ENCODE data around the gene SNRPD3. TPM values are rescaled to one million over a fixed set of nuclear protein-coding genes. Genes with fewer than 3 reads are reported as not detected.

The SNRPD3 gene
- total and polyA plus RNA-seq, 9 of the 15 experiments (the other 6 are each of a cell fraction or from before 2014, with no cell fraction given), result 131 to 366 (median 274) TPM

DNA sequence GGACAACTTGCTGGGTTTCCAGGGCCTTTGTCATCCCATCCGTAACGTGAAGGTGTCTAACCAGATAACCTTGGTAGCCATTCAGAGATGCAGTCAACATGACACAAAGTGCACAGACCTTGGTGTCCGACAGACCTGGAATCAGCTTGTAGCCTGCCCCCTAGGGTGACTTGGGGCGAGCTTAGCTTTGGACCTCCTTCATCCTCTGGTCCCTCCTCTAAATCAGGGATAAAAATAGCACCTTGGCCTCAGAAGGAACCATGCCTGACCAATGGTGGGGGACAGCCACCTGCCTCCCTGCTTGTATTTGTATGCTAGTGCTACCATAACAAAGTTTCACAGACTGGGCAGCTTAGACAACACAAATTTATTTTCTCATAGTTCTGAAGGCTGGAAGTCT, 3.7 kb downstream of the SNRPD3 start (continued):
- TF ChIP-seq ZNF124 (CRISPR knock-in tag; IDR thresholded peaks at IDR 0.05) (no peak), LARP7 (IDR thresholded peaks at IDR 0.05) (no peak), RFX1 (IDR thresholded peaks at IDR 0.05) (no peak), PHF8 (IDR thresholded peaks at IDR 0.05; ENCODE audit: borderline replicate concordance, low read length) (no peak), NCOA6 (IDR thresholded peaks at IDR 0.05) (no peak), POU5F1 (IDR thresholded peaks at IDR 0.05; ENCODE audit: borderline replicate concordance, low read depth, low read length, partially characterized antibody) (no peak)
- TF ChIP-seq, protein P1, sequence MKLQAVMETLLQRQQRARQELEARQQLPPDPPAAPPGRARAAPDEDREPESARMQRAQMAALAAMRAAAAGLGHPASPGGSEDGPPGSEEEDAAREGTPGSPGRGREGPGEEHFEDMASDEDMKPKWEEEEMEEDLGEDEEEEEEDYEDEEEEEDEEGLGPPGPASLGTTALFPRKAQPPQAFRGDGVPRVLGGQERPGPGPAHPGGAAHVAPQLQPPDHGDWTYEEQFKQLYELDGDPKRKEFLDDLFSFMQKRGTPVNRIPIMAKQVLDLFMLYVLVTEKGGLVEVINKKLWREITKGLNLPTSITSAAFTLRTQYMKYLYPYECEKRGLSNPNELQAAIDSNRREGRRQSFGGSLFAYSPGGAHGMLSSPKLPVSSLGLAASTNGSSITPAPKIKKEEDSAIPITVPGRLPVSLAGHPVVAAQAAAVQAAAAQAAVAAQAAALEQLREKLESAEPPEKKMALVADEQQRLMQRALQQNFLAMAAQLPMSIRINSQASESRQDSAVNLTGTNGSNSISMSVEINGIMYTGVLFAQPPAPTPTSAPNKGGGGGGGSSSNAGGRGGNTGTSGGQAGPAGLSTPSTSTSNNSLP (IDR thresholded peaks at IDR 0.05; ENCODE audit: borderline replicate concordance, low read depth, low read length), result no peak

- no peak overlapping the region; a peak in 1 of 4 replicates for H3K9ac ChIP-seq (ENCODE audit: insufficient read depth in 1 of 2, low read depth in 2 of 2, low read length in 2 of 2)
- H3K27me3 ChIP-seq (ENCODE audit: control insufficient read depth in 2 of 2, insufficient read depth in 2 of 2, low read length in 2 of 2), result no peaks in the 10 kb centered on the region
- 85% methylated on average over 2 of the region's 2 CpGs for WGBS (ENCODE audit: insufficient coverage, low coverage, missing lambda C conversion rate)
- no peaks in the 10 kb centered on the region for H3K9me1 ChIP-seq (ENCODE audit: control insufficient read depth, insufficient read depth, low read length)
- H3K27ac ChIP-seq (ENCODE audit: extremely low read depth, low read depth, low read length), result no peak overlapping the region
- H3K9me3 ChIP-seq (replicated peaks; ENCODE audit: control insufficient read depth, insufficient read depth, low read depth, low read length), result no peaks in the 10 kb centered on the region
- peaks cover 21% of the 10 kb centered on the region for H4K20me1 ChIP-seq (replicated peaks; ENCODE audit: control insufficient read depth, insufficient read depth, low read length)
- in situ Hi-C loops (cut with MboI), result no loop called here
- H3K4me2 ChIP-seq (ENCODE audit: insufficient read depth, low read length), result no peak overlapping the region
- no peak for FAIRE-seq
- intact Hi-C loops (cut with micrococcal nuclease), result no loop called here
- no TSS peak for BruUV-seq (replicated peaks)
- H3K79me2 ChIP-seq (ENCODE audit: control insufficient read depth, insufficient read depth, low read length), result peaks cover 88% of the 10 kb centered on the region
- ChIA-PET CTCF (ENCODE audit: low intra/inter-chr PET ratio) (no interaction called here), POLR2A (interaction anchor here (0.6 kb wide), 1 partner anchor 8 kb away, joined by 4 read pairs; the partner anchor contains the start of gene GUCD1)
- H2AFZ ChIP-seq (ENCODE audit: low read depth, low read length), result no peak overlapping the region
- H3K36me3 ChIP-seq (ENCODE audit: control insufficient read depth, insufficient read depth, low read length), result peaks cover 83% of the 10 kb centered on the region
- no peak for ATAC-seq
- DNase-seq (ENCODE audit: extremely low read depth in 1 of 4, low spot score in 3 of 4), result no peak
- no peak overlapping the region for H3K4me3 ChIP-seq
- H3K4me1 ChIP-seq (replicated peaks in 1 of 2; ENCODE audit: control insufficient read depth in 2 of 2, insufficient read depth in 2 of 2, low read length in 2 of 2), result peaks cover 0 to 4% of the 10 kb centered on the region in 2 experiments; a peak in 3 of 5 replicates
- TF ChIP-seq CBX8 (IDR thresholded peaks at IDR 0.05; ENCODE audit: borderline replicate concordance, extremely low read depth, low read depth, low read length, poor library complexity, severe bottlenecking), result no peak
- TF ChIP-seq THRA (IDR thresholded peaks at IDR 0.05), result no peak
- TF ChIP-seq CREBBP (IDR thresholded peaks at IDR 0.05; ENCODE audit: low read depth, low read length), result no peak
- TF ChIP-seq MEF2D (tag; conservative IDR thresholded peaks at IDR 0.05; ENCODE audit: low read depth), result no peak
- no peak for TF ChIP-seq ETV6 (IDR thresholded peaks at IDR 0.05; ENCODE audit: borderline replicate concordance in 1 of 2, low read depth in 2 of 2, low read length in 1 of 2)
- no peak for TF ChIP-seq ETV6 (CRISPR knock-in tag; IDR thresholded peaks at IDR 0.05; ENCODE audit: borderline replicate concordance)
- no peak for TF ChIP-seq GATA2 (CRISPR knock-in tag; IDR thresholded peaks at IDR 0.05)
- no peak for TF ChIP-seq CREB3 (tag; conservative IDR thresholded peaks at IDR 0.05; ENCODE audit: low read depth)
- TF ChIP-seq BHLHE40 (IDR thresholded peaks at IDR 0.05; ENCODE audit: low read length), result no peak
- no peak for TF ChIP-seq FOXJ3 (CRISPR knock-in tag; IDR thresholded peaks at IDR 0.05)
- TF ChIP-seq CCAR2 (IDR thresholded peaks at IDR 0.05; ENCODE audit: low read depth, low read length), result no peak
- no peak for TF ChIP-seq SRSF3 (IDR thresholded peaks at IDR 0.05; ENCODE audit: insufficient read depth, low read length)
These were observed 7.4 kb downstream of the SNRPD3 start for GRCh38 chr22:24563246-24563645.
